AG04450 (cell line): Measurements from ENCODE around the gene CCDC40. TPM values are rescaled to one million over a fixed set of nuclear protein-coding genes. Genes with fewer than 3 reads are reported as not detected.

Source experiments
- CTCF ChIA-PET: fragments of 300-600, 350-600 bp; formaldehyde crosslinking; extraction: SDS; loops from one replicate; lab custom pipeline; 2022; ENCODE audit warnings: antibody characterized with exemption, inconsistent platforms; lab: Charles Lee
- POLR2A ChIA-PET: fragments of 350-600 bp; formaldehyde crosslinking; extraction: SDS; loops from one replicate; lab custom pipeline; 2021; ENCODE audit warnings: antibody characterized with exemption, inconsistent platforms; lab: Yijun Ruan, JAX
- DNase-seq: peaks from one replicate; pipeline ENCODE4 v3.0.0-alpha.2; 2011; ENCODE audit warnings: low read depth, low spot score
- H3K27ac ChIP-seq: one replicate; pipeline ENCODE4 v1.5.1; 2012; ENCODE audit warnings: low read depth, low read length, control low read depth
- H3K27me3 ChIP-seq: one replicate; pipeline ENCODE4 v1.6.0; 2012; ENCODE audit warnings: low read length; ENCODE audit not compliant: control insufficient read depth, insufficient read depth
- H3K4me3 ChIP-seq: 2 replicates; pipeline ENCODE4 v1.5.1; 2011; ENCODE audit warnings: mild to moderate bottlenecking, low read depth, low read length, control low read depth
- H3K9me3 ChIP-seq: 2 replicates; pipeline ENCODE4 v1.5.1; 2012; ENCODE audit warnings: low read length; ENCODE audit not compliant: control insufficient read depth, insufficient read depth
- CTCF ChIP-seq: IDR thresholded peaks from 2 replicates; pipeline ENCODE4 v1.5.1; 2011; ENCODE audit warnings: low read depth, low read length, control low read depth, inconsistent platforms
- polyA minus RNA-seq: library from RNA; depleted of rRNA, polyadenylated mRNA; stranded (reverse); fragments of >200 nt; gene quantifications from 2 replicates; pipeline ENCODE4 v1.2.3, GENCODE V29; 2011; rRNA and poly(A)+ RNA removed
- polyA plus RNA-seq: library from polyadenylated mRNA; depleted of rRNA; stranded (reverse); fragments of >200 nt; gene quantifications from 2 replicates; pipeline ENCODE4 v1.2.3, GENCODE V29; 2011; rRNA removed

Gene CCDC40
- 2.0 and 2.4 TPM in 2 replicates for polyA plus RNA-seq
- 0.87 and 3.8 TPM in 2 replicates for polyA minus RNA-seq

- no peak for DNase-seq
- CTCF ChIA-PET, result no interaction called here
- POLR2A ChIA-PET, result no interaction called here
Observed at GRCh38 chr17:80035937-80036714, at the start of gene CCDC40. Gene CCDC40, plus strand, starts transcription at chr17:80036642. Its CDS starts 21 bp downstream, at chr17:80036663.

GRCh38 chr17:79987187-79987934, 49.1 kb upstream of the CCDC40 start:
- POLR2A ChIA-PET, result interaction anchor here (0.6 to 1.6 kb wide), 4 partner anchors 99 to 246 kb away, joined by 4 to 11 read pairs (median 5); partner anchors contain the start of gene CBX4
- no peak for TF ChIP-seq CTCF
- DNase-seq, result no peak
- Histone ChIP-seq H3K27me3 (no peaks in the 10 kb centered on the region), H3K4me3 (no peak overlapping the region), H3K9me3 (no peaks in the 10 kb centered on the region; the same call in 1 of the 2 replicates), H3K27ac (peak overlapping the region; percentile 84)
- CTCF ChIA-PET, result interaction anchor here (1.3 kb wide), 1 partner anchor 241 kb away, joined by 3 read pairs; no protein-coding TSS in a partner anchor

More at GRCh38 chr17:80035937-80036714, at the start of gene CCDC40:
- TF ChIP-seq CTCF, result no peak
- Histone ChIP-seq H3K4me3 (peak within 1 kb of the TSS; percentile 87), H3K27me3 (no peaks in the 10 kb centered on the region), H3K9me3 (no peaks in the 10 kb centered on the region), H3K27ac (peak within 1 kb of the TSS; percentile 65)

GRCh38 chr17:79987935-79988184, 48.6 kb upstream of the CCDC40 start:
- no peak for TF ChIP-seq CTCF
- POLR2A ChIA-PET, result interaction anchor here (0.6 to 1.6 kb wide), 5 partner anchors 36 to 247 kb away, joined by 4 to 11 read pairs (median 5); partner anchors contain the start of gene CBX4
- no peaks in the 10 kb centered on the region for H3K27me3 ChIP-seq

GRCh38 chr17:79988185-79988971, 48.1 kb upstream of the CCDC40 start:
- H3K9me3 ChIP-seq, result no peaks in the 10 kb centered on the region; the same call in 1 of the 2 replicates
- peak; percentile 55 for DNase-seq
- H3K27me3 ChIP-seq, result no peaks in the 10 kb centered on the region
- CTCF ChIA-PET, result interaction anchor here (0.9 kb wide), 1 partner anchor 144 kb away, joined by 3 read pairs; no protein-coding TSS in a partner anchor
- no peak for TF ChIP-seq CTCF
- H3K27ac ChIP-seq, result peak overlapping the region; percentile 84
- peak overlapping the region; percentile 37 for H3K4me3 ChIP-seq
- POLR2A ChIA-PET, result interaction anchor here (0.9 to 1.6 kb wide), 3 partner anchors 36 to 247 kb away, joined by 4 to 5 read pairs (median 4); partner anchors contain the start of gene CBX4

More at GRCh38 chr17:79987935-79988184, 48.6 kb upstream of the CCDC40 start:
- Histone ChIP-seq H3K9me3 (no peaks in the 10 kb centered on the region; the same call in 1 of the 2 replicates), H3K4me3 (peak overlapping the region; percentile 37), H3K27ac (peak overlapping the region; percentile 84)
- no peak for DNase-seq
- CTCF ChIA-PET, result interaction anchor here (0.9 kb wide), 1 partner anchor 143 kb away, joined by 3 read pairs; no protein-coding TSS in a partner anchor
